Ishikawa (cell line): Measurements from ENCODE around the gene FEM1C.
A peak's percentile ranks its signal among the peaks of the same experiment; 100 is the strongest.

ENCODE experiments used
- CEBPB ChIP-seq: IDR thresholded peaks from 2 replicates; pipeline ENCODE4 v1.6.1; 2012
- CREB1 ChIP-seq: IDR thresholded peaks from 2 replicates; pipeline ENCODE4 v1.6.1; 2012; ENCODE audit warnings: low read depth
- EGR1 ChIP-seq: IDR thresholded peaks from 2 replicates; pipeline ENCODE4 v1.6.1; 2012
- EP300 ChIP-seq: IDR thresholded peaks from 2 replicates; pipeline ENCODE4 v1.6.1; 2012; ENCODE audit warnings: borderline replicate concordance
- FOXM1 ChIP-seq: IDR thresholded peaks from 2 replicates; pipeline ENCODE4 v1.6.1; 2012; ENCODE audit warnings: low read depth, borderline replicate concordance
- MAX ChIP-seq: IDR thresholded peaks from 2 replicates; pipeline ENCODE4 v1.6.1; 2012
- NFIC ChIP-seq: IDR thresholded peaks from 2 replicates; pipeline ENCODE4 v1.6.1; 2012
- RAD21 ChIP-seq: IDR thresholded peaks from 2 replicates; pipeline ENCODE4 v1.6.1; 2012; ENCODE audit warnings: low read depth
- REST ChIP-seq: IDR thresholded peaks from 2 replicates; pipeline ENCODE4 v1.6.1; 2012; ENCODE audit warnings: low read depth, mild to moderate bottlenecking
- TAF1 ChIP-seq: IDR thresholded peaks from 2 replicates; pipeline ENCODE4 v1.6.1; 2012; ENCODE audit warnings: low read depth, mild to moderate bottlenecking
- TCF12 ChIP-seq: IDR thresholded peaks from 2 replicates; pipeline ENCODE4 v1.6.1; 2012; ENCODE audit warnings: low read depth
- TEAD4 ChIP-seq: IDR thresholded peaks from 2 replicates; pipeline ENCODE4 v1.6.1; 2012
- USF1 ChIP-seq: IDR thresholded peaks from 2 replicates; pipeline ENCODE4 v1.6.1; 2012
- YY1 ChIP-seq: IDR thresholded peaks from 2 replicates; pipeline ENCODE4 v1.6.1; 2012; ENCODE audit warnings: low read depth
- ZBTB7A ChIP-seq: IDR thresholded peaks from 2 replicates; pipeline ENCODE4 v1.6.1; 2012; ENCODE audit warnings: low read depth

FEM1C gene

GRCh38 chr5:115549154-115549553, 4.6 kb upstream of the FEM1C start:
- no peak for TF ChIP-seq MAX
- peak; percentile 47 for TF ChIP-seq RAD21
- no peak for TF ChIP-seq TEAD4
- no peak for TF ChIP-seq CEBPB

GRCh38 chr5:115548683-115549082, 4.1 kb upstream of the FEM1C start:
- TF ChIP-seq RAD21 (no peak), REST (no peak), TEAD4 (no peak), NFIC (no peak), TAF1 (no peak), TCF12 (no peak), FOXM1 (no peak), YY1 (no peak), EP300 (no peak), CREB1 (no peak), ZBTB7A (no peak), USF1 (no peak), MAX (no peak), CEBPB (no peak), EGR1 (no peak)

- TF ChIP-seq YY1 (no peak), FOXM1 (no peak), MAX (no peak), REST (no peak), TEAD4 (no peak), CREB1 (no peak)
Observed at GRCh38 chr5:115545351-115545882, 842 bp upstream of the FEM1C start.

GRCh38 chr5:115544043-115544435, 536 bp downstream of the FEM1C start:
- TF ChIP-seq CEBPB: no peak
- no peak for TF ChIP-seq EP300
- TF ChIP-seq TCF12: no peak
- TF ChIP-seq RAD21: no peak

- no peak for TF ChIP-seq NFIC
- no peak for TF ChIP-seq REST
- TF ChIP-seq MAX: no peak
- TF ChIP-seq CREB1: no peak
- no peak for TF ChIP-seq CEBPB
- TF ChIP-seq EGR1: no peak
- TF ChIP-seq FOXM1: no peak
- TF ChIP-seq ZBTB7A: no peak
- TF ChIP-seq USF1: no peak
- no peak for TF ChIP-seq EP300
- TF ChIP-seq TCF12: no peak
- no peak for TF ChIP-seq RAD21
Observed at GRCh38 chr5:115543365-115544042, 1.1 kb downstream of the FEM1C start.
